Measurements from ENCODE around the gene SULT1C2.
"Not testable (repeated sequence)": the region's sequence is repeated elsewhere in the genome, so short reads cannot be mapped to it uniquely, and the experiment has no call there.

Gene SULT1C2

DNA sequence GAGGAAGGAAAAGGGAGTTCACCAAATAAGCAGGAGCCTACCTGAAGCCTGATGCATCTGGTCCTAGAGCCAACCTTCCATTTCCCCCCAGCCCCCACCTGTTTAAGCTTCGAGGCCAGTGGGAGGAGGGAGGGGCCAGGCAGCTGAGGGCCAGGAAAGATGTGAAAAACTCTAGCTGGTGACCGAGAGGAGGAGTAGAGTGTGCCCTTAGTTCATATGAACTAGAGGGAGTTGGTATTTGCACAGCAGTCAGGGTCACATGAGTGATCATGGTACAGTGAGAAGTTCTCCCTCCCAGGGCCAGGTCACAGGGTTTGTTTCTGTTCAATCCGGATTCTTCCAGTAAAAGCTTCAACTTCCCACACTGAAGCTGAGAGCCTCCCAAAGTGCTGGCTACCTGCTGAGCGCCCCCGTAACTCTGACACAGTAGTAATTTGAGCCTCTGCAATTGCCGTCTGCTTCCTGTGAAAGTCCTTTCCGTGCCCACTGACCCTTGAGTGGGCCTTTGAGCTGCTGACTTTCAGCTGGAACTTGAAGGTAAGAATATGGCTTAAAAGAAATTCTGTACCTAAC lies at the start of gene SULT1C2:
Gene SULT1C2 (plus strand): TSS at position 362 of the 573 bp plus-strand sequence. CDS start 4,773 bp downstream, outside the sequence.
- no peak for DNase-seq

DNA sequence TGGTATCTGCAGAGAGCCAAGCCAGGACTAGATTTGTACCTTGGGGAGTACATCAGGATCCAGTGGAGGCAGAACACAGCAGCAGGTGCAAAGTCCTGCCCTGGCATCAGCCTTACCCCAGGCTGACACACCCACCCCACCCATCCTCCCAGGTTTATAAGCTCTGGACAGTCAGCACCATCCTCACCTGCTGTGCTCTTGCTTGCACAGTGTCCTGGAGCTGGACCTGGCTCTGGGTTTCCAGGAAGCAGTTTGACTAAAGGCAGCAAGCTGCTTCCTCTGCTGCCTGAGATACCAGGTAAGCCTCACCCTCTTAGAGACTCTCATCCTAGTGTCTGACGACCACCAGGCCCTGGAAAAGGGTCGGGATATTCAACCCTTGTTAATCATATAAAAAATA lies 48.9 kb upstream of the SULT1C2 start, which contains the start of gene SULT1C3:
Gene SULT1C3 (plus strand): TSS at position 183 of the 400 bp plus-strand sequence. CDS start 7,227 bp downstream, outside the sequence.
- DNase-seq, result no peak

- DNase-seq, result no peak
These were observed 47.7 kb upstream of the SULT1C2 start for GRCh38 chr2:108240966-108241365.

GRCh38 chr2:108243566-108243965 lies 45.1 kb upstream of the SULT1C2 start:
- no peak for DNase-seq

DNA sequence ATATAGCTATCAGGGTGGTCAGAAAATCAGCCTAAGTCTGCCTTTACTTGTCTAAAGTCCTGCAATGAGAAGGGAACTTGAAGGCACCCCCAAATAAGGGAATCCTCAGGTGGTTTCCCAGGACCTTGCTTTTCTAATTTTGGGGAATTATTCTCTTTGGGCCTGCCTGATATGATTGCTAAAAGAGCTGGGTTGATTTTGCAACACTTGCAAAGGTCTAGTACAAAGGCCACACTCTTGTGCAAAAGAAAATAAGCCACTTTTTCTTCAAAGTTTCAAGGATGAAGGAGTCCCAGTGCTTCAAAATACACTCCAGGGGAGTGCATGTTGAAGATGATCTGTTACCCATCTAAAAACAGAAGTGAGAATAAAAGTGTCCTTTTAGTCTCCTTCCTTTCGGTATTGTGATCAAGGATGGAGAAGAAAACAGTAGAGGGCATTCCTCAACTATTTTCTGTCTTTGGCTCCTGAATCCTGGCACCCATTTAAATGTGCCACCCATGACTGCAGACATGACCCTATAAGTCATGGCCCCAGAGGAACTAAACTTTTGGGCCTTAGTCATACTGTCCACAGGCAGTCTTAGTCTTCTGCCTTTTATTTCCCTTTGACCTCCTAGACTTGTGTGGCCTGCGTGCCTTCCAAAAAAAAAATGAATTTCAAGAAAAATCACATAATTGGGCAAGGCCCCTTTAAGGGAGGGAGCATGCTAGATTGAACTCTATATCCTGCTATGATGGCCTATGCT lies 43.9 kb upstream of the SULT1C2 start:
- no peak for DNase-seq

DNA sequence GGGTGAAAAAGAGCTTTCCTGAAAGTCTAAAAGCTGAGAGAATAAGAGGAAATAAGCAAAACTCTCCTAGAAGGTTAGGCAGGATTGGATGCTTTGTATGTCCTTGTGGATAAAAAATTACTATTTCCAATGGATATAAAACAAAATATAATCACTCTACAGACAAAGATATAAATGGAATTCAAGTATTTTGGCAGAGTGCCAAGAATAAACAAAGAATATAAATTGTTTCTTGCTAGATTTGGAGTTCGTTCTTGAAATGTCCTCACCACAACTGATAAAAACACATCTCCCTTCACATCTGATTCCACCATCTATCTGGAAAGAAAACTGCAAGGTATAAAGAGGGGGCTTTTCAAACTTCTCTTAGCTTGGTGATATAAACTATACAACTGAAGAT lies 35.6 kb upstream of the SULT1C2 start:
- no peak for DNase-seq

DNA sequence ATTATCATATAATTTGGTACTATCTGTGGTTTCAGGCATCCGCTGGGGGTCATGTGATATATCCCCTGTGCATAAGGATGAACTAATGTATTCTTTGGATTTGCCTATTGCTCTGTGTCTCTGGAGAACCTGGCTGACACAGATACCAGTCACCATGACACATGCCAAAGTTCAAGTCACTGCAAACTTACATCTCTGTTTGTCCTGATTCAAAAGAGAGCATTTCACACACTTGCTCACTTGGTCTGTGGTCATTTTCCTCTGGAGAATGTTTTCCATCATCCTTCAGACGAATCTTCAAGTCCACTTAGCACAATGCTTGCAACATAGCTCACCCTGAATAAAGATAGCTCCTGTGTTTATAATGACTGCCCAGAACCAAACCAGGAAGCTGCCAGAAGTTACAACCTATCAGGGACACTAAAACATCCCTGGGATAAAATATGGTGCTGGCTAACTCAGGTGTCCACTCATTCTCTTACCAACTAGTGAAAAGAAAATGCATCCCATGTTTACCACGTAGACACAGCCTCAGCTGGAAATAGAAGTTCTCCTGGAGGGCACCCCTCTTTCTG lies 30.9 kb upstream of the SULT1C2 start:
- no peak for DNase-seq

GRCh38 chr2:108260773-108261172 lies 27.9 kb upstream of the SULT1C2 start:
- no peak for DNase-seq

DNA sequence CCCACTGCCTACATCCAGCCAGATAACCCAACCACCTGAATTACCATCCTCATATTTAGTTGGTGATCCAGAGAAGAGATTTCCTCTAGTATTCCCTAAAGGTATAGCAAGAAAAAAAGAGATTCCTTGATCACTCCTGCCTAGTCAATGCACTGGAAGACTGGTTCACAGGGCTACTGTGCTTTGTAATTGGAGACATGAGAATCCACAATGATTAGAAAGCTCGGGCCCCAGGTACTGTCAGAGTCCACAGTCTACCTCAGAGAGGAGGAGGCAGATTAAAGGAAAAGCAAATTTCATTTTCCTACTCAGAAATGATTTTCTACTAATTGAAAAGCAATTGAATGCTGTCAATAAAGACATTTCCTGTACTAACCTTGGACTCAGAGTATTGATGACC lies 26.7 kb upstream of the SULT1C2 start:
- no peak for DNase-seq

DNA sequence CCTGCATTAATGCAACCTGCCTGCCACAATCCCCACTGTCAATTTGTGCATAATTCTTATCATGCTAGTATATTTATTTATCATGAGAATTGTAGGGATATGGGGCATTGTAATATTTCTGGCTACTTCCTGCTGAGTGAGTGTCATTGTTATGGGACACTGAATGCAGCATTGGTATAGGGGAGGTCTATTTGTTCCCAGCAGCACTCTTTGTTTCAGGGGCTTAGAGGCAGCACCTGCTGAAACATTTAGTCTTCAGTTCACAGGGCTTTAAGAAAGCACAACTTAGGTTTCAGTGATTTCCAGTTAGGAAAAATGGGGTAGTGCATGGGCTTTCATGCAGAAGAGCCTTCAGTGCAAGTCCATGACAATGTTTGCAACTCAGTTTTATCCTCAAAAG lies 25.3 kb upstream of the SULT1C2 start:
- no peak for DNase-seq

DNA sequence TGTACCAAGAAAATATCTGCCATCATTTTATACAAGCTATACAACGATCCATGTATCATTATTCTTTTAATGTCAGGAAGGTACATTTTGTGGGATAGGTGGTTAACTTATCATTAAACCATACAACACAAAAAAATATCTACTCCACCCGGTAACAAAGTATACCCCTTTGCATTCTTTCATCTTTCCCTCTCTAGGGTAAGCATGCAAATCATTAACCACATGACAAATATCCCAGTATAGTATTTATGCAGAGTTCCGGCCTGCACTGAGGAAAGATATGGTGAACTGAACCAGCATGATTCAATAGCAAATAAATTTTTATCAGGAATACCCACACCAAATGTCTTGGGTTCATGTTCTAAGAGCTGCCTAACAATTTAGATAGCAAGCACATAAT lies 22.5 kb upstream of the SULT1C2 start:
- DNase-seq, result no peak

DNA sequence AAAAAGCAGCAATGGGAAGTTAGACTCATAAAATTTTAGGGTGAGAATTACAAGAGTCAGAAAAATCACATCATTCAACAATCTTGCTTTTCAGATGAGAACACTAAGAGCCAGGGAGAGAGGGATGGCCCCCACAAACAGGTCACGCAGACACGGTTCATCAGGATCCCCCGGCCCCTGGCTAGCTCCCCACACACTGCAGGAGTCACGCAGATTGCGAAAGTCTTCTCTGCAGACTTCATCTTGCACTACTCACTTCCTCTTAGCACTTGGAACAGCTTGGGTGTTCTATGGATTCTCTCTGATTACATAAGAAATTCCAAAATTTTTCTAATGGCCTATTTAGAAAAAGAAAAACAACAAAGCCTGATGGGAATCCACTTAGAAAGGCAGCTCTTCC lies 21.6 kb upstream of the SULT1C2 start:
- DNase-seq, result no peak

- DNase-seq, result no peak
These were observed 20.7 kb upstream of the SULT1C2 start for GRCh38 chr2:108268001-108268400.

GRCh38 chr2:108270346-108270745 lies 18.3 kb upstream of the SULT1C2 start:
- DNase-seq, result no peak

GRCh38 chr2:108270768-108271506 lies 17.8 kb upstream of the SULT1C2 start:
- DNase-seq, result no peak

GRCh38 chr2:108271691-108272253 lies 16.9 kb upstream of the SULT1C2 start:
- DNase-seq, result no peak

DNA sequence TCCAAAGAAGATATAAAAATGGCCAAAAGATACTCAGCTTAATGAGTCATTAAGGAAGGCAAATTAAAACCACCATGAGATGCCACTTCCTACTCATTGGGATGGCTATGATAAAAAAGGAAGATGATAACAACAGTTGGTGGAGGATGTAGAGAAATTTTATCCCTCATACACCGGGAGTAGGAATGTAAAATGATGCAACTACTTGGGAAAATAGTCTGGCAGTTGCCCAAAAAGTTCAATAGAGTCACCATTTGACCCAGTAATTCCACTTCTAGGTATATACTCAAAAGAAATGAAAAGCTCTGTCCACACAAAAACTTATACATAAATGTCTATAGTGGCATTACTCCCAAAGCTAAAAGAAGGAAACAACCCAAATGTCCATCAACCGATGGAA lies 10.1 kb upstream of the SULT1C2 start:
- no peak for DNase-seq

DNA sequence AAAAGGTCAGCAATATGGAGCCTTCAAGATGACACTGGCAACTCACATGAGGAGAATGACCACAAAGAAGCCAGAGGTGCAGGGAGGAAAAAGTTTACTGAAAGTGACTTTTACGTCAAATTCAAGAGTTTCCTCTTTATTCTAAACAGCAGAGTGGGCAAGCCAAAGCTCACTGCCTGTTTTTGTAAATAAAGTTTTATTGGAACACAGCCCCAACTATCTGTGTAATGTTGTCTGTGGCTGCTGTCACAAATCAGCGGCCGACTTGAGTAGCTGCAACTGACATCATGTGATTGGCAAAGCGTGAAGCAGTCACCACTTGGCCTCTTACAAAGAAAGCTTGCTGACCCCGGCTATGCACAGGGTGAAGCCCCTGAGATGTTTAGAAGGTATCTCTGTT lies 9.2 kb upstream of the SULT1C2 start:
- no peak for DNase-seq

GRCh38 chr2:108280466-108280865 lies 8.2 kb upstream of the SULT1C2 start:
- no peak for DNase-seq

GRCh38 chr2:108284566-108284965 lies 4.1 kb upstream of the SULT1C2 start:
- not testable (repeated sequence) for DNase-seq

- DNase-seq, result no peak
These were observed 3.1 kb upstream of the SULT1C2 start for GRCh38 chr2:108285616-108286015.

GRCh38 chr2:108287169-108287568 lies 1.5 kb upstream of the SULT1C2 start:
- no peak for DNase-seq

DNA sequence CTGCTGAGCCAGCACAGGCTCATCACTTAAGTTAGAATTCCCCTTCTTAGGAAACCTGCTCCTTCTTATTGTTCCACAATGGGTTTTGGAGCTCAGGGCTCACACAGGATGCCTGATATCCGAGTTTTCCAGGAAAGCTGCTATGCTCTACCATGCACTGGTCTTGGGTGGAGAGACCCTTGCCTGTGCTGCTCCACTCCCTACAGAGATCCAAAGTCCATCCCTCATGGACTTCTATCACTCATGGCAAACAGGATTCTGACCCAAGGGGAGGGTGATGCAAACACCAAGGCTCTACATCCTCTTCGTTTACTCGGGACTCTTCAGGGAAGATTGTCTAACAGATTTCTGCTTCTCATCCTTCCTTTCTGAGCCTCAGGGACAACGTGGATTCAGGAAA lies 5.2 kb downstream of the SULT1C2 start:
- DNase-seq, result no peak
